GM21717 (cell line): ENCODE measurements around the gene ATF7IP.

ENCODE experiments used
- ATAC-seq: cut with Tn5 transposase; IDR thresholded peaks from one replicate; pipeline ENCODE4 v1.9.1; 2021; ENCODE audit warnings: mild to moderate bottlenecking, moderate library complexity; ENCODE audit not compliant: unreplicated experiment

The ATF7IP gene

GRCh38 chr12:14473707-14474287 lies 108.3 kb downstream of the ATF7IP start:
- no peak for ATAC-seq

GRCh38 chr12:14479004-14479403 lies 113.5 kb downstream of the ATF7IP start:
- ATAC-seq: no peak

- no peak for ATAC-seq
Measured at GRCh38 chr12:14481201-14481600, 115.7 kb downstream of the ATF7IP start.

- no peak for ATAC-seq
Measured at GRCh38 chr12:14482361-14482760, 116.9 kb downstream of the ATF7IP start.

GRCh38 chr12:14482886-14483285 lies 117.4 kb downstream of the ATF7IP start:
- no peak for ATAC-seq

GRCh38 chr12:14495326-14495725 lies 129.8 kb downstream of the ATF7IP start:
- ATAC-seq: no peak

GRCh38 chr12:14505626-14506596 lies 140.4 kb downstream of the ATF7IP start:
- no peak for ATAC-seq

- no peak for ATAC-seq
Measured at GRCh38 chr12:14510574-14510973, 145.1 kb downstream of the ATF7IP start.

GRCh38 chr12:14514154-14514842 lies 148.8 kb downstream of the ATF7IP start:
- ATAC-seq: no peak

GRCh38 chr12:14514946-14515345 lies 149.5 kb downstream of the ATF7IP start:
- no peak for ATAC-seq

GRCh38 chr12:14521822-14522221 lies 156.3 kb downstream of the ATF7IP start:
- no peak for ATAC-seq

- no peak for ATAC-seq
Measured at GRCh38 chr12:14525964-14526363, 160.5 kb downstream of the ATF7IP start.

GRCh38 chr12:14532152-14532551 lies 166.7 kb downstream of the ATF7IP start:
- ATAC-seq: no peak

- no peak for ATAC-seq
Measured at GRCh38 chr12:14537088-14537487, 171.6 kb downstream of the ATF7IP start.

GRCh38 chr12:14540801-14541462 lies 175.4 kb downstream of the ATF7IP start:
- ATAC-seq: no peak

- ATAC-seq: no peak
Measured at GRCh38 chr12:14545144-14546124, 180.0 kb downstream of the ATF7IP start.

GRCh38 chr12:14547571-14547970 lies 182.1 kb downstream of the ATF7IP start:
- no peak for ATAC-seq

GRCh38 chr12:14548609-14549008 lies 183.1 kb downstream of the ATF7IP start:
- no peak for ATAC-seq
